ENCODE results near the gene CYTH3. TPM values are rescaled to one million over a fixed set of nuclear protein-coding genes. Genes with fewer than 3 reads are reported as not detected.

Gene CYTH3
- total and polyA plus RNA-seq, 2 donors (not counting 3 experiments of a cell fraction or from before 2014, with no cell fraction given): 8.6 to 11.2 TPM

GRCh38 chr7:6271694-6272440 lies 557 bp downstream of the CYTH3 start:
- no peaks in the 10 kb centered on the region for H3K9me3 ChIP-seq (replicated peaks; ENCODE audit: control insufficient read depth, insufficient read depth, low read length)
- H3K27me3 ChIP-seq (ENCODE audit: control insufficient read depth in 2 of 2, insufficient read depth in 2 of 2, low read length in 2 of 2): peaks cover 3% of the 10 kb centered on the region in 2 experiments
- peaks cover 9% of the 10 kb centered on the region for H3K4me1 ChIP-seq (ENCODE audit: control insufficient read depth, extremely low read depth, insufficient read depth, low read length)
- no peaks in the 10 kb centered on the region for H4K20me1 ChIP-seq (replicated peaks; ENCODE audit: control insufficient read depth, extremely low read depth, insufficient read depth, low read length)
- BruUV-seq (replicated peaks): no TSS peak
- ChIA-PET POLR2A (no interaction called here), CTCF (interaction anchor here (0.9 to 1.7 kb wide), 7 partner anchors 10 to 275 kb away, joined by 3 to 24 read pairs (median 3); no protein-coding TSS in a partner anchor)
- H3K27ac ChIP-seq (ENCODE audit: insufficient read depth, low read depth, low read length): no peak overlapping the region
- peak overlapping the region; percentile 66 to 87 (median 69) for H3K4me3 ChIP-seq (replicated peaks in 1 of 3; ENCODE audit: insufficient read depth in 1 of 3, low read depth in 1 of 3, low read length in 3 of 3)
- TF ChIP-seq EZH2 (IDR thresholded peaks at IDR 0.05; ENCODE audit: borderline replicate concordance, low read depth, low read length, severe bottlenecking): peak; percentile 21
- no peak for TF ChIP-seq GATA2 (IDR thresholded peaks at IDR 0.05; ENCODE audit: insufficient read depth, insufficient read length, low read depth, low read length)
- intact Hi-C loops (cut with micrococcal nuclease) (loop anchor here (1.0 to 5.0 kb wide), 5 partner anchors 15 to 112 kb away; no protein-coding TSS in a partner anchor), dilution Hi-C loops (cut with MboI; ENCODE audit: extremely low pct_ligation_motif_present, low sequenced_read_pairs) (no loop called here)
- no peaks in the 10 kb centered on the region for H3K36me3 ChIP-seq (ENCODE audit: control insufficient read depth in 2 of 2, extremely low read depth in 1 of 2, insufficient read depth in 2 of 2, low read length in 2 of 2)
- no peak for FAIRE-seq
- peak overlapping the region; percentile 39 for H3K9ac ChIP-seq (replicated peaks; ENCODE audit: extremely low read depth, insufficient read depth, low read length)
- H3K79me2 ChIP-seq (ENCODE audit: control insufficient read depth, insufficient read depth, low read length): no peaks in the 10 kb centered on the region
- H2AFZ ChIP-seq (ENCODE audit: low read depth, low read length): peak overlapping the region; percentile 80
- H3K9me1 ChIP-seq (replicated peaks; ENCODE audit: control insufficient read depth, extremely low read depth, insufficient read depth, low read length): no peaks in the 10 kb centered on the region
- peak overlapping the region; percentile 73 for H3K4me2 ChIP-seq (ENCODE audit: insufficient read depth, low read length)
- peak; percentile 15 for DNase-seq (ENCODE audit: low read depth, low spot score)

DNA sequence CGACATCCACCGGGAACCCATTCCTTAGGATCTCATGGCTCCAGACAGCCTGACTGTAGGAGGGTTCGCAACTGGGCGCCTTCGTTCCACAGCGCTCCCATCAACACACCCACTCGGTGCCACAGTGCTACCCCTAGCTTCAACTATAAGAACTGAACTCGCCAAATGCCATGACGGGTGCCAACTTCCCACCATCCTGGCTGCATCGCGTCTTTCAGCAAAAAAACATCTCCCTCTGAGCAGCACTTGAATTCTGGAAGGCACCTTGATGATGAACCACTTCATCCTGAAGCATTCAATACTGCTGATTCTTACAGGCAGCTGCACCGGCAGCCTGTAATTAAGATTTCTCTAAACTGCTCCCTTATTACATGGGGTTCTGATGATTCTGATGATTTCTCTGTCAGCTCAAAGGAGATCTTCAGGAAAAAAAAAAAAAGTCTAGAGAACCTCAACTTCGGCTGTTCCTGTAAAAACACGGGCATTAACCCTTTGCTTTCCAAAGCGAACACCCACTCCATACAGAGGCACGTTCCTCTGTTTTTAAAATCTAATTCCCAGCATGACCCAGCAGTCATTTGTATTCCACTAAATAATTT lies 1.3 kb downstream of the CYTH3 start:
- intact Hi-C loops (cut with micrococcal nuclease): loop anchor here (1.0 to 5.0 kb wide), 4 partner anchors 14 to 111 kb away; no protein-coding TSS in a partner anchor
- dilution Hi-C loops (cut with MboI; ENCODE audit: extremely low pct_ligation_motif_present, low sequenced_read_pairs): no loop called here
- FAIRE-seq (peak; percentile 81), DNase-seq (ENCODE audit: low read depth, low spot score) (peak; percentile 61)
- peaks cover 3% of the 10 kb centered on the region in 2 experiments for H3K27me3 ChIP-seq (ENCODE audit: control insufficient read depth in 2 of 2, insufficient read depth in 2 of 2, low read length in 2 of 2)
- H3K4me1 ChIP-seq (ENCODE audit: control insufficient read depth, extremely low read depth, insufficient read depth, low read length): peaks cover 9% of the 10 kb centered on the region
- H3K79me2 ChIP-seq (ENCODE audit: control insufficient read depth, insufficient read depth, low read length): no peaks in the 10 kb centered on the region
- no peak overlapping the region for H3K27ac ChIP-seq (ENCODE audit: insufficient read depth, low read depth, low read length)
- peak overlapping the region; percentile 21 for H2AFZ ChIP-seq (ENCODE audit: low read depth, low read length)
- H4K20me1 ChIP-seq (replicated peaks; ENCODE audit: control insufficient read depth, extremely low read depth, insufficient read depth, low read length): no peaks in the 10 kb centered on the region
- TF ChIP-seq POLR2AphosphoS5 (IDR thresholded peaks at IDR 0.05; ENCODE audit: insufficient read depth, low read depth, low read length) (no peak), CTCF (IDR thresholded peaks at IDR 0.05; ENCODE audit: extremely low read depth in 1 of 2, insufficient read depth in 1 of 2, low read depth in 1 of 2, low read length in 2 of 2) (peak; percentile 40 to 50), JUN (IDR thresholded peaks at IDR 0.05; ENCODE audit: borderline replicate concordance, insufficient read depth, insufficient read length, low read depth) (no peak), EZH2 (IDR thresholded peaks at IDR 0.05; ENCODE audit: borderline replicate concordance, low read depth, low read length, severe bottlenecking) (peak; percentile 50), POLR2A (IDR thresholded peaks at IDR 0.05; ENCODE audit: low read depth, low read length) (no peak), MYC (IDR thresholded peaks at IDR 0.05; ENCODE audit: low read depth, low read length) (no peak), GATA2 (IDR thresholded peaks at IDR 0.05; ENCODE audit: insufficient read depth, insufficient read length, low read depth, low read length) (no peak), FOS (IDR thresholded peaks at IDR 0.05; ENCODE audit: borderline replicate concordance, insufficient read depth, low read length) (no peak)
- TF ChIP-seq, protein P1, sequence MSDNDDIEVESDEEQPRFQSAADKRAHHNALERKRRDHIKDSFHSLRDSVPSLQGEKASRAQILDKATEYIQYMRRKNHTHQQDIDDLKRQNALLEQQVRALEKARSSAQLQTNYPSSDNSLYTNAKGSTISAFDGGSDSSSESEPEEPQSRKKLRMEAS (IDR thresholded peaks at IDR 0.05; ENCODE audit: insufficient read depth, insufficient read length): no peak
- TSS peak; percentile 21 for BruUV-seq (replicated peaks)
- no peaks in the 10 kb centered on the region for H3K9me3 ChIP-seq (replicated peaks; ENCODE audit: control insufficient read depth, insufficient read depth, low read length)
- no peaks in the 10 kb centered on the region for H3K36me3 ChIP-seq (ENCODE audit: control insufficient read depth in 2 of 2, extremely low read depth in 1 of 2, insufficient read depth in 2 of 2, low read length in 2 of 2)
- no peak overlapping the region for H3K9ac ChIP-seq (replicated peaks; ENCODE audit: extremely low read depth, insufficient read depth, low read length)
- peak overlapping the region; percentile 66 to 87 (median 69) for H3K4me3 ChIP-seq (replicated peaks in 1 of 3; ENCODE audit: insufficient read depth in 1 of 3, low read depth in 1 of 3, low read length in 3 of 3)
- H3K4me2 ChIP-seq (ENCODE audit: insufficient read depth, low read length): peak overlapping the region; percentile 73
- ChIA-PET POLR2A (no interaction called here), CTCF (interaction anchor here (0.8 to 1.7 kb wide), 10 partner anchors 10 to 274 kb away, joined by 3 to 24 read pairs (median 3); no protein-coding TSS in a partner anchor)
- H3K9me1 ChIP-seq (replicated peaks; ENCODE audit: control insufficient read depth, extremely low read depth, insufficient read depth, low read length): no peaks in the 10 kb centered on the region

All from endothelial cell of umbilical vein (primary cell).